GM23338 (cell line): ENCODE measurements around the gene ME3. TPM values are rescaled to one million over a fixed set of nuclear protein-coding genes. Genes with fewer than 3 reads are reported as not detected.

ENCODE experiments used
- ATAC-seq: fragments of 200-7000 bp; cut with Tn5 transposase; 3 replicates; pipeline ENCODE4 v1.9.1; 2020
- DNase-seq: peaks from one replicate; pipeline ENCODE4 v3.0.0-alpha.2; 2015; ENCODE audit warnings: low spot score
- H2AFZ ChIP-seq: fragments of 200-600 bp; sonication (generic); 2 replicates; pipeline ENCODE4 v1.8.0; 2016; ENCODE audit warnings: antibody characterized with exemption, mild to moderate bottlenecking, moderate library complexity
- H3F3A ChIP-seq: fragments of 200-600 bp; sonication (generic); replicated peaks from 2 replicates; pipeline ENCODE4 v1.8.0; 2017; ENCODE audit warnings: antibody characterized with exemption, mixed run types, low read depth
- H3K27ac ChIP-seq: fragments of 200-600 bp; sonication (generic); 2 replicates; pipeline ENCODE4 v1.6.1; 2016; ENCODE audit warnings: low read depth
- H3K27me3 ChIP-seq: fragments of 200-600 bp; sonication (generic); 2 replicates; pipeline ENCODE4 v1.8.0; 2016; ENCODE audit warnings: mild to moderate bottlenecking, mixed run types, moderate library complexity; ENCODE audit not compliant: insufficient read depth
- H3K36me3 ChIP-seq: fragments of 200-600 bp; sonication (generic); 2 replicates; pipeline ENCODE4 v1.8.0; 2016; ENCODE audit warnings: mild to moderate bottlenecking; ENCODE audit not compliant: insufficient read depth
- H3K4me1 ChIP-seq: fragments of 200-600 bp; sonication (generic); 2 replicates; pipeline ENCODE4 v1.8.0; 2016; ENCODE audit warnings: mild to moderate bottlenecking, moderate library complexity; ENCODE audit not compliant: insufficient read depth
- H3K4me2 ChIP-seq: fragments of 200-600 bp; sonication (generic); 2 replicates; pipeline ENCODE4 v1.7.1; 2017; ENCODE audit warnings: mixed run types
- H3K4me3 ChIP-seq: fragments of 200-600 bp; sonication (generic); 2 replicates; pipeline ENCODE4 v1.6.1; 2016; ENCODE audit warnings: mixed run types
- H3K79me2 ChIP-seq: fragments of 200-600 bp; sonication (generic); replicated peaks from 2 replicates; pipeline ENCODE4 v1.8.0; 2017; ENCODE audit warnings: mild to moderate bottlenecking; ENCODE audit not compliant: insufficient read depth
- H3K9me2 ChIP-seq: fragments of 200-600 bp; sonication (generic); 2 replicates; pipeline ENCODE4 v1.8.0; 2017; ENCODE audit not compliant: insufficient read depth
- H4K20me1 ChIP-seq: fragments of 200-600 bp; sonication (generic); replicated peaks from 2 replicates; pipeline ENCODE4 v1.8.0; 2017; ENCODE audit warnings: mild to moderate bottlenecking; ENCODE audit not compliant: insufficient read depth
- H3K27ac Mint-ChIP-seq: 2 replicates; pipeline ENCODE4 v1.8.0; 2020; ENCODE audit warnings: inconsistent platforms, mild to moderate bottlenecking, moderate library complexity, mixed read lengths
- H3K27me3 Mint-ChIP-seq: 3 replicates; pipeline ENCODE4 v1.8.0; 2022; ENCODE audit warnings: low read depth, mild to moderate bottlenecking, moderate library complexity, mixed read lengths, inconsistent platforms; ENCODE audit not compliant: insufficient read depth, poor library complexity
- H3K36me3 Mint-ChIP-seq: 3 replicates; pipeline ENCODE4 v1.8.0; 2021; ENCODE audit warnings: low read depth, mild to moderate bottlenecking, inconsistent platforms, moderate library complexity, mixed read lengths
- H3K4me1 Mint-ChIP-seq: 3 replicates; pipeline ENCODE4 v1.8.0; 2020; ENCODE audit warnings: mild to moderate bottlenecking, inconsistent platforms, mixed read lengths
- H3K4me3 Mint-ChIP-seq: 3 replicates; pipeline ENCODE4 v1.8.0; 2021; ENCODE audit warnings: moderate library complexity, mild to moderate bottlenecking, inconsistent platforms, mixed read lengths
- H3K9me3 Mint-ChIP-seq: 3 replicates; pipeline ENCODE4 v1.8.0; 2020; ENCODE audit warnings: moderate library complexity, mild to moderate bottlenecking, inconsistent platforms, mixed read lengths
- CREB1 ChIP-seq: fragments of 250-450 bp; sonication (Bioruptor Pico); IDR thresholded peaks from 2 replicates; pipeline ENCODE4 v1.5.0; 2020; ENCODE audit warnings: low read depth, mild to moderate bottlenecking, moderate library complexity
- CTCF ChIP-seq, 2 experiments: fragments of 200-600 bp in 1 of 2; sonication (generic) in 1 of 2; conservative IDR thresholded peaks; 2 replicates each; pipeline versions ENCODE4 v1.5.1 to v1.6.1; 2016 to 2017; ENCODE audit warnings: antibody characterized with exemption in 2 of 2, low read depth in 2 of 2, mild to moderate bottlenecking in 2 of 2, moderate library complexity in 1 of 2
- EZH2 ChIP-seq: fragments of 200-600 bp; sonication (generic); IDR thresholded peaks from one replicate; pipeline ENCODE4 v1.8.0; 2017; ENCODE audit warnings: antibody characterized with exemption, mild to moderate bottlenecking, low read depth; ENCODE audit not compliant: unreplicated experiment
- EZH2phosphoT487 ChIP-seq: fragments of 200-600 bp; sonication (generic); IDR thresholded peaks from one replicate; pipeline ENCODE4 v1.8.1; 2018; ENCODE audit warnings: antibody characterized with exemption; ENCODE audit not compliant: unreplicated experiment
- JUNB ChIP-seq: IDR thresholded peaks from one replicate; pipeline ENCODE4 v1.6.1; 2016; ENCODE audit warnings: antibody characterized with exemption; ENCODE audit not compliant: unreplicated experiment
- NANOG ChIP-seq: IDR thresholded peaks from 2 replicates; pipeline ENCODE4 v1.6.1; 2016; ENCODE audit warnings: antibody characterized with exemption, borderline replicate concordance
- POLR2AphosphoS5 ChIP-seq: IDR thresholded peaks from 2 replicates; pipeline ENCODE4 v1.6.1; 2016; ENCODE audit warnings: antibody characterized with exemption, low read depth
- STAT1 ChIP-seq: IDR thresholded peaks from one replicate; pipeline ENCODE4 v1.6.1; 2016; ENCODE audit warnings: antibody characterized with exemption; ENCODE audit not compliant: unreplicated experiment
- ZNF114 ChIP-seq: fragments of 250-450 bp; sonication (Bioruptor Pico); IDR thresholded peaks from 2 replicates; pipeline ENCODE4 v1.5.0; 2020; ENCODE audit warnings: mild to moderate bottlenecking, moderate library complexity
- ZNF331 ChIP-seq: fragments of 250-450 bp; sonication (Bioruptor Pico); IDR thresholded peaks from 2 replicates; pipeline ENCODE4 v1.5.0; 2020; ENCODE audit warnings: low read depth, mild to moderate bottlenecking, moderate library complexity
- polyA plus RNA-seq: library from polyadenylated mRNA; unstranded; fragments of >200 nt; fragmentation: Nextera tagmentation; extraction: Ambion mirVana; gene quantifications from 2 replicates; pipeline ENCODE4 v1.2.1, GENCODE V29; 2016
- total RNA-seq: library from RNA; depleted of rRNA; stranded (reverse); fragments of >200 nt; shearing (Covaris generic); gene quantifications from 2 replicates; pipeline ENCODE4 v1.2.3, GENCODE V29; 2014
- TF ChIP-seq, protein P1 (sequence below): IDR thresholded peaks from 2 replicates; pipeline ENCODE4 v1.6.1; 2016; ENCODE audit warnings: antibody characterized with exemption
- TF ChIP-seq, protein P2 (sequence below): IDR thresholded peaks from one replicate; pipeline ENCODE4 v1.6.1; 2018; ENCODE audit warnings: antibody characterized with exemption; ENCODE audit not compliant: unreplicated experiment
- TF ChIP-seq, protein P3 (sequence below): fragments of 250-450 bp; sonication (Bioruptor Pico); IDR thresholded peaks from 2 replicates; pipeline ENCODE4 v1.5.0; 2020; ENCODE audit warnings: mild to moderate bottlenecking, moderate library complexity

ME3 gene
- total and polyA plus RNA-seq, 2 experiments from 2014 or later, result 1.3 to 4.0 TPM

DNA sequence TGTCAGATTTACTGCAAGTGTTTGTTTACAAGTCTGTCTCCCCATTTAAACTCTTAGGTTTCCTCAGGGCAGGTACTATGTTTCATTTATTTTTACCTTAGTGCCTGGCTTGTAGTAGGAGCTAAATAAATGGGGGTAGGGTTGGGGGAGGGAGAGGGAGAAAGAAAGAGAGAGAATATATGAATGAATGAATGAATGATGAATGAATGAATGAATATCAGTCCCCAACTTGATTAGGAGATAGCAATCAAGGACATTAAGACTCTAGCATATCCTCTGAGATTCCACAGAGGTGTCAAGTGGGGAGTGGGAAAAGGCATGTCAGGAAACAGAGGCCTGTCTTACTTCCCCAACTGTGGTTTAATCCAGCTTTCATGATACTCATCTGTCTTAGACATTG lies 83.2 kb downstream of the ME3 start:
- peak overlapping the region; percentile 71; the same call in 1 of the 2 replicates for H3K27ac Mint-ChIP-seq
- Histone ChIP-seq H3K27ac (no peak overlapping the region), H3K27me3 (no peaks in the 10 kb centered on the region), H3K4me3 (no peak overlapping the region), H2AFZ (0 out of 2 replicates have a peak overlapping the region, but pooled peaks have one; percentile 21), H4K20me1 (no peaks in the 10 kb centered on the region), H3K9me2 (0 out of 2 replicates have a peak, but pooled peaks cover 6% of the 10 kb centered on the region), H3K4me1 (peaks cover 16% of the 10 kb centered on the region), H3K4me2 (no peak overlapping the region), H3K36me3 (no peaks in the 10 kb centered on the region), H3K79me2 (no peaks in the 10 kb centered on the region), H3F3A (no peaks in the 10 kb centered on the region)
- peaks cover 31% of the 10 kb centered on the region for H3K4me1 Mint-ChIP-seq
- ATAC-seq, result no peak
- H3K36me3 Mint-ChIP-seq, result no peaks in the 10 kb centered on the region
- TF ChIP-seq STAT1 (no peak), JUNB (no peak), CREB1 (no peak), EZH2phosphoT487 (no peak), ZNF331 (CRISPR knock-in tag) (no peak), NANOG (no peak), POLR2AphosphoS5 (no peak), ZNF114 (CRISPR knock-in tag) (no peak), EZH2 (no peak), CTCF (conservative IDR thresholded peaks at IDR 0.05; ENCODE audit: low read depth in 2 of 2) (no peak)
- TF ChIP-seq, protein P1, sequence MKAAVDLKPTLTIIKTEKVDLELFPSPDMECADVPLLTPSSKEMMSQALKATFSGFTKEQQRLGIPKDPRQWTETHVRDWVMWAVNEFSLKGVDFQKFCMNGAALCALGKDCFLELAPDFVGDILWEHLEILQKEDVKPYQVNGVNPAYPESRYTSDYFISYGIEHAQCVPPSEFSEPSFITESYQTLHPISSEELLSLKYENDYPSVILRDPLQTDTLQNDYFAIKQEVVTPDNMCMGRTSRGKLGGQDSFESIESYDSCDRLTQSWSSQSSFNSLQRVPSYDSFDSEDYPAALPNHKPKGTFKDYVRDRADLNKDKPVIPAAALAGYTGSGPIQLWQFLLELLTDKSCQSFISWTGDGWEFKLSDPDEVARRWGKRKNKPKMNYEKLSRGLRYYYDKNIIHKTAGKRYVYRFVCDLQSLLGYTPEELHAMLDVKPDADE, result no peak
- TF ChIP-seq, protein P2, sequence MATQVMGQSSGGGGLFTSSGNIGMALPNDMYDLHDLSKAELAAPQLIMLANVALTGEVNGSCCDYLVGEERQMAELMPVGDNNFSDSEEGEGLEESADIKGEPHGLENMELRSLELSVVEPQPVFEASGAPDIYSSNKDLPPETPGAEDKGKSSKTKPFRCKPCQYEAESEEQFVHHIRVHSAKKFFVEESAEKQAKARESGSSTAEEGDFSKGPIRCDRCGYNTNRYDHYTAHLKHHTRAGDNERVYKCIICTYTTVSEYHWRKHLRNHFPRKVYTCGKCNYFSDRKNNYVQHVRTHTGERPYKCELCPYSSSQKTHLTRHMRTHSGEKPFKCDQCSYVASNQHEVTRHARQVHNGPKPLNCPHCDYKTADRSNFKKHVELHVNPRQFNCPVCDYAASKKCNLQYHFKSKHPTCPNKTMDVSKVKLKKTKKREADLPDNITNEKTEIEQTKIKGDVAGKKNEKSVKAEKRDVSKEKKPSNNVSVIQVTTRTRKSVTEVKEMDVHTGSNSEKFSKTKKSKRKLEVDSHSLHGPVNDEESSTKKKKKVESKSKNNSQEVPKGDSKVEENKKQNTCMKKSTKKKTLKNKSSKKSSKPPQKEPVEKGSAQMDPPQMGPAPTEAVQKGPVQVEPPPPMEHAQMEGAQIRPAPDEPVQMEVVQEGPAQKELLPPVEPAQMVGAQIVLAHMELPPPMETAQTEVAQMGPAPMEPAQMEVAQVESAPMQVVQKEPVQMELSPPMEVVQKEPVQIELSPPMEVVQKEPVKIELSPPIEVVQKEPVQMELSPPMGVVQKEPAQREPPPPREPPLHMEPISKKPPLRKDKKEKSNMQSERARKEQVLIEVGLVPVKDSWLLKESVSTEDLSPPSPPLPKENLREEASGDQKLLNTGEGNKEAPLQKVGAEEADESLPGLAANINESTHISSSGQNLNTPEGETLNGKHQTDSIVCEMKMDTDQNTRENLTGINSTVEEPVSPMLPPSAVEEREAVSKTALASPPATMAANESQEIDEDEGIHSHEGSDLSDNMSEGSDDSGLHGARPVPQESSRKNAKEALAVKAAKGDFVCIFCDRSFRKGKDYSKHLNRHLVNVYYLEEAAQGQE, result no peak
- TF ChIP-seq, protein P3, sequence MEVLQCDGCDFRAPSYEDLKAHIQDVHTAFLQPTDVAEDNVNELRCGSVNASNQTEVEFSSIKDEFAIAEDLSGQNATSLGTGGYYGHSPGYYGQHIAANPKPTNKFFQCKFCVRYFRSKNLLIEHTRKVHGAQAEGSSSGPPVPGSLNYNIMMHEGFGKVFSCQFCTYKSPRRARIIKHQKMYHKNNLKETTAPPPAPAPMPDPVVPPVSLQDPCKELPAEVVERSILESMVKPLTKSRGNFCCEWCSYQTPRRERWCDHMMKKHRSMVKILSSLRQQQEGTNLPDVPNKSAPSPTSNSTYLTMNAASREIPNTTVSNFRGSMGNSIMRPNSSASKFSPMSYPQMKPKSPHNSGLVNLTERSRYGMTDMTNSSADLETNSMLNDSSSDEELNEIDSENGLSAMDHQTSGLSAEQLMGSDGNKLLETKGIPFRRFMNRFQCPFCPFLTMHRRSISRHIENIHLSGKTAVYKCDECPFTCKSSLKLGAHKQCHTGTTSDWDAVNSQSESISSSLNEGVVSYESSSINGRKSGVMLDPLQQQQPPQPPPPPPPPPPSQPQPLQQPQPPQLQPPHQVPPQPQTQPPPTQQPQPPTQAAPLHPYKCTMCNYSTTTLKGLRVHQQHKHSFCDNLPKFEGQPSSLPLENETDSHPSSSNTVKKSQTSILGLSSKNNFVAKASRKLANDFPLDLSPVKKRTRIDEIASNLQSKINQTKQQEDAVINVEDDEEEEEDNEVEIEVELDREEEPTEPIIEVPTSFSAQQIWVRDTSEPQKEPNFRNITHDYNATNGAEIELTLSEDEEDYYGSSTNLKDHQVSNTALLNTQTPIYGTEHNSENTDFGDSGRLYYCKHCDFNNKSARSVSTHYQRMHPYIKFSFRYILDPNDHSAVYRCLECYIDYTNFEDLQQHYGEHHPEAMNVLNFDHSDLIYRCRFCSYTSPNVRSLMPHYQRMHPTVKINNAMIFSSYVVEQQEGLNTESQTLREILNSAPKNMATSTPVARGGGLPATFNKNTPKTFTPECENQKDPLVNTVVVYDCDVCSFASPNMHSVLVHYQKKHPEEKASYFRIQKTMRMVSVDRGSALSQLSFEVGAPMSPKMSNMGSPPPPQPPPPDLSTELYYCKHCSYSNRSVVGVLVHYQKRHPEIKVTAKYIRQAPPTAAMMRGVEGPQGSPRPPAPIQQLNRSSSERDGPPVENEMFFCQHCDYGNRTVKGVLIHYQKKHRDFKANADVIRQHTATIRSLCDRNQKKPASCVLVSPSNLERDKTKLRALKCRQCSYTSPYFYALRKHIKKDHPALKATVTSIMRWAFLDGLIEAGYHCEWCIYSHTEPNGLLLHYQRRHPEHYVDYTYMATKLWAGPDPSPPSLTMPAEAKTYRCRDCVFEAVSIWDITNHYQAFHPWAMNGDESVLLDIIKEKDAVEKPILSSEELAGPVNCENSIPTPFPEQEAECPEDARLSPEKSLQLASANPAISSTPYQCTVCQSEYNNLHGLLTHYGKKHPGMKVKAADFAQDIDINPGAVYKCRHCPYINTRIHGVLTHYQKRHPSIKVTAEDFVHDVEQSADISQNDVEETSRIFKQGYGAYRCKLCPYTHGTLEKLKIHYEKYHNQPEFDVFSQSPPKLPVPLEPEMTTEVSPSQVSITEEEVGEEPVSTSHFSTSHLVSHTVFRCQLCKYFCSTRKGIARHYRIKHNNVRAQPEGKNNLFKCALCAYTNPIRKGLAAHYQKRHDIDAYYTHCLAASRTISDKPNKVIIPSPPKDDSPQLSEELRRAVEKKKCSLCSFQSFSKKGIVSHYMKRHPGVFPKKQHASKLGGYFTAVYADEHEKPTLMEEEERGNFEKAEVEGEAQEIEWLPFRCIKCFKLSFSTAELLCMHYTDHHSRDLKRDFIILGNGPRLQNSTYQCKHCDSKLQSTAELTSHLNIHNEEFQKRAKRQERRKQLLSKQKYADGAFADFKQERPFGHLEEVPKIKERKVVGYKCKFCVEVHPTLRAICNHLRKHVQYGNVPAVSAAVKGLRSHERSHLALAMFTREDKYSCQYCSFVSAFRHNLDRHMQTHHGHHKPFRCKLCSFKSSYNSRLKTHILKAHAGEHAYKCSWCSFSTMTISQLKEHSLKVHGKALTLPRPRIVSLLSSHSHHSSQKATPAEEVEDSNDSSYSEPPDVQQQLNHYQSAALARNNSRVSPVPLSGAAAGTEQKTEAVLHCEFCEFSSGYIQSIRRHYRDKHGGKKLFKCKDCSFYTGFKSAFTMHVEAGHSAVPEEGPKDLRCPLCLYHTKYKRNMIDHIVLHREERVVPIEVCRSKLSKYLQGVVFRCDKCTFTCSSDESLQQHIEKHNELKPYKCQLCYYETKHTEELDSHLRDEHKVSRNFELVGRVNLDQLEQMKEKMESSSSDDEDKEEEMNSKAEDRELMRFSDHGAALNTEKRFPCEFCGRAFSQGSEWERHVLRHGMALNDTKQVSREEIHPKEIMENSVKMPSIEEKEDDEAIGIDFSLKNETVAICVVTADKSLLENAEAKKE (CRISPR knock-in tag), result no peak
- DNase-seq, result no peak
- H3K27me3 Mint-ChIP-seq, result no peaks in the 10 kb centered on the region
- no peak overlapping the region for H3K4me3 Mint-ChIP-seq
- no peaks in the 10 kb centered on the region for H3K9me3 Mint-ChIP-seq
